GM21825 (cell line): ENCODE data around the gene CTNS.

ENCODE experiments used
- ATAC-seq: cut with Tn5 transposase; IDR thresholded peaks from one replicate; pipeline ENCODE4 v1.9.1; 2021; ENCODE audit warnings: mild to moderate bottlenecking, moderate library complexity; ENCODE audit not compliant: unreplicated experiment

CTNS gene

DNA sequence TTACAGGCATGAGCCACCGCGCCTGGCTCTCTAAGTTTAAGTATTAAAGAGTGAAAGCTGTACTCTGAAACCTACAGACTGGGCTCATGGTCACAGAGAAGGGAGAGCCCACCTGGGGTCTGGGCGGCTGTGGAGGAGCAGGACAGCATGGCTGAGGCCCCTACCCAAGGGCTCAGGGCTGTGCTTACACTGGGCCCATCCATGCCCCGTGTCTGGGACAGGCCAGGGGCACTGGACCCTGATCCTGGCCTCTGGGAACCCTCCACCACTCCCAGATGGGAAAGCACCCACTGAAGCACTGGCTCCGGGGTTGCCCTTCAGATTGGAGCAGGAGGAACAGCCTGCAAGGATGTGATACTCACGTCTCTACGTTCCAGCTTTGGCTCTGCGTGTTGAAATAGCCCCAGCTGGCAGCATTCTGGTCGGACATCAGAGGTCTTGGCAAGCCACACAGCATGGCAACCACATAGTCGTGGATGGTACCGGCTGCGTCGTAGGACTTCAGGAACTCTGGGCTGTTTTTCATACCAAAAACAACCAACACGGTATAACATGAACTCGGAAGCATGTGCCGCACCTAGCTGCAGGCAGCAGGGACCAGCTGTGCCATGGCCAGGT, 13.5 kb upstream of the CTNS start:
- no peak for ATAC-seq

DNA sequence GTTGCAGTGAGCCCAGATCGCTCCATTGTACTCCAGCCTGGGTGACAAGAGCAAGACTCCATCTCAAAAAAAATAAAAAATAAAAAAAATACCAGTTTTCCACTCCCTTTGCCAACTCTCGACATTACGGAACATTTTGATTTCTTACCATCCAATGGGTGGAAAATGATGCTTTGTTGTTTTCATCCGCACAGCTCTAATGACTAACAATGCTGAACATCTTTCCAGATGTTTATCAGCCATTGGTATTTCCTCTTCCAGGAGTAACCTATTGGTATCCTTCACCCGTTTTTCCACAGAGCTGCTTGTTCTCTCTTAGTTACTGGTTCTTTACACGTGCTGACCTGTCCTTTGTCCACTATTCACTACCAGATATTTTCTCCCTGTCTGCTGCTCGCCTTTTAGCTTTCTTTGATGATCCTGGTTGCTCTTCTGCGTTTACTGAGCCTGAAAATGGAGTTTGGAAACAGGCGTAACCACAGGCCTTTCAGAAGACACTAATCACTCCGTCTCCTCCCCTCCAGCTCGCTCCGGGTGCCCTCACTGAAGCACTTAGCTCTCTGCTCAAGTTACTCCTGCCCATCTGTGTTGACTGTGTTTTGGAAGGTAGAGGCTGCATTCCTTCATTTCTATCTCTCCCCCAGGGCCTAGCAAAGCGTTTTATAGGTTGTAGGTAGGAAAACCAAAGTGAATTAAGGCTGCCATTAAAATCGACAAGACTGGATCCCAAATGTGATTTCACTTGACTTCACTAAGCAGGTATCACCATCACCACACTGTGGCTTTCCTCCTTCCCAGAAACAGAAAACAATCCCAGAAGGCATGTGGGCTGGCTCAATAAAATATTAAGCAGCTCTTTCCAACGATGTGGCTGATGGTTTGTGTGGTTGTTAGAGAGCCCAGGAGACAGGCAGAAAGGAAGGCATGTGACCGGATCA, 9.5 kb upstream of the CTNS start:
- ATAC-seq = no peak

DNA sequence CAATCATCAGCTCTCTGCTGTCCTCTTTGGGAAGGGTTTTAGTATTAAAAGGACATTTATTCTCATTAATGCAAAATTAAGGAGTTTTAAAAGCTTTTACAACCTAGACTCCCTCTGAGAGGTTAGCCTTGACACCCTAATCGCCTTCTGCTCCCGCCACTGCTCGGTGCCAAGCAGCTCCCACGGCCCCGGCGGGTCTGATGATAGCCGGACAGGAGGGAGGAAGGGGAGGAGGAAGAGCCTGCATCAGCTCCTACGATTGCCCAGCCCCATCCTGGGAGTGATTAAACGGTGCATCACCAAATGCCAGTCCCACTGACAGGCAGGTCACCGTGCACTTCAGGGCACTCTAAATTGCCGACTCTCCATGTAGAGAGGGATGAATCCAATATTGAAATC, 8.8 kb upstream of the CTNS start:
- ATAC-seq = no peak

DNA sequence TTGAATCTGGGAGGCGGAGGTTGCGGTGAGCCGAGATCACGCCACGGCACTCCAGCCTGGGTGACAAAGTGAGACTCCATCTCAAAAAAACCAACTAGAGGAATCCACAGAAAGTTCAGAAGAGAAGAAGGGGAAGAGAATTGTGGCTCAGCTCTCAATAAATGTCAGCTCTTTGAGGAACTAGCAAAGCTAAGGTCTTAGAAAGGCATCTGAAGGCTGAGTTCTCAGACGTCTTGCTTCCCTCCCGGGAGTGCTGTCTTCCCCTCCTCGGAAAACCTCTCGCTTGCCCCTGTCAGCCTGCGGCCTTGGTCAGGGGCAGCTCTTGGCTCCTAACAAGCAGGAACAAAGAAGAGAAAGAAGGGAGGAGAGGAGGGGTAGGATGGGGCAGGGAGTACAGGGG, 5.8 kb upstream of the CTNS start:
- no peak for ATAC-seq

DNA sequence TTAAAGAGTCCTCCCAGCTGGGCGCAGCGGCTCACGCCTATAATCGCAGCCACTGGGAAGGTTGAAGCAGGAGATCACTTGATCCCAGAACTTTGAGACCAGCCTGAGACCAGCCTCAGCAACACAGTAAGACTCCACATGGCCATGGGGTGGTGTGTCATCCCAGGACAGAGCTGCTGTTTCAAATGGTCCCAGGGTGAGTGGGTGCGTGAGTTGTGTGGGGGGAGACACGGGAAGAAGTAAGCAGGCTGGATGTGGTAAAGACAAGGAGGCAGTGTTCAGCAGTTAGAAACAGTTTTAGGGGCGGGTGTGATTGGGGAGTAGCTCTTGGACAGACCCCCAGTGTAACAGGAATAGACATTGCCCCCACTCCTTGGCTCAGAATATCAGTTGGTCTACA, 4.3 kb upstream of the CTNS start:
- ATAC-seq = no peak

- no peak for ATAC-seq
Observed at GRCh38 chr17:3635474-3636153, 946 bp upstream of the CTNS start.

- ATAC-seq = peak; percentile 6
Observed at GRCh38 chr17:3636908-3637373, 381 bp downstream of the CTNS start.

- no peak for ATAC-seq
Observed at GRCh38 chr17:3639981-3640596, 3.5 kb downstream of the CTNS start.

GRCh38 chr17:3641014-3641413, 4.5 kb downstream of the CTNS start:
- no peak for ATAC-seq

- ATAC-seq = no peak
Observed at GRCh38 chr17:3641717-3642486, 5.3 kb downstream of the CTNS start.

GRCh38 chr17:3643889-3644349, 7.4 kb downstream of the CTNS start:
- ATAC-seq = no peak

DNA sequence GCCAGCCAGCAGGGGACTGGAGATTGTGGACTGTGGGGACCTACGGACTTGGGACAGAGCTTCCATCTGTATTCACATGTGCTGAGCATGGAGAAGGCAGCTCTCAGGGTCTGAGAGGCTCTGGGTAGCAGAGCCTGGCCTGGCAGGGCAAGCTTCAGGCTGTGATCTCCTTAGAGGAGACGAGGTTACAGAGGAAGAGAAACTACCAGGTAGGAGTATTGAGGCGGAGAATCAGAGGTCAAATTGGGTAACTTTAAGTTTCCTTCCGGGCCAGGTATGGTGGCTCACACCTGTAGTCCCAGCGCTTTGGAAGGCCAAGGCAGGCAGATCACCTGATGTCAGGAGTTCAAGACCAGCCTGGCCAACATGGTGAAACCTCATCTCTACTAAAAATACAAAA, 8.8 kb downstream of the CTNS start:
- no peak for ATAC-seq

- no peak for ATAC-seq
Observed at GRCh38 chr17:3647251-3647650, 10.7 kb downstream of the CTNS start.

DNA sequence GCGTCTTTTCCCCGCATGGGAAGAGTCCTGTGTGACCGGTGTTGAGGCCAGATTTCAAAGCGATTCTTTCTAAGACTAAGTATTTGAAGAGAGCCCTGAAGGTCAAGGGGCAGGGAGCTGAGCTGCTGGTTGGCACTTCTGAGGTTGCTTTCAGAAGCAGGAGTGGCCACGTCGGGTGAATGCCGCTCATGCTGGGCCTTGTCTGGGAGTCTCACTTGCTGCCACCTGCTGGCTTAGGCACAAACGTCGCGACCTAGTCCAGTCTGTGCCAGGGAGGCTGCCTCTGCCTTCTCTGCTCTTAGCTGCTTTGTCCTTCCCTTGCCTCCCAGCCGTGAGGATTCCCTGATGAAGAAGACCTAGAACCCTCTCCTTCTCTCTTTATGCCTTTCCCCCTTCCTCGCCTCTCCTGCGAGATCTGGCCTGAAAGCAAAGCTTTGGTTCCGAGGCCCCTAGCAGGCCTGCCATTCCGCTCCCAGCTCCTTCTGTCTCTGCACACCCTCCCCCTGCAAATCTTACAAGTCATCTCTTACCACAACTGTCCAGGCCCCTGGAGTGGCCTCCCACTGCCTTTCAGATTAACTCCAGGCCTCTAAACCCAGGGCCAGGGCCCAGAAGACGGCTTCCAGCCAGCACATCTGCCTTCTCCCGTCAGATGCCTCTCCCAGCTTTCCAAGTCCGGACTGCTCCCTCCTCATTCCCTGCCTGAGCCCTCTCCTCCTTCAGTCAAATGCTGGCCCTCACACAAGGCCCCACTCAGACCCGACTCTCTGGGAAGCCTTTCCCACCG, 11.4 kb downstream of the CTNS start:
- ATAC-seq = no peak

DNA sequence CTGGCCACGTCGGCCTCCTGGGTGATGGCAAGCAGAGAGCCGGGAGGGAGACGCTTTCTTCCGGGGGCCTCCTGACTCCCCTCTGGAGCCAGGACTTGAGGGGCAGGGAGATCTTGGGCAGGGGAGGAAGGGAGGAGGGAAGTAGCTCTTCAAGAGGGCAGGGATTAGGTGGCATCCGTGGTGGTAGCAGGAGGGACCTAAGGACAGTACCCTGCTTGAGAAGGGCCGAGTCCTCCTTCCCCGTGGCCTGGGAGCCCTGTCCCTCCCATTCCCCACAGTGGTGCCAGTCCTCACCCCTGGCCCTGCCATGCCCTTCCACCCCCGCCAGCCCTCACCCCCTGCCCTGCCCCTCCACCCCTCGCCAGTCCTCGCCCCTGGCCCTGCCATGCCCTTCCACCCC, 19.2 kb downstream of the CTNS start:
- no peak for ATAC-seq

DNA sequence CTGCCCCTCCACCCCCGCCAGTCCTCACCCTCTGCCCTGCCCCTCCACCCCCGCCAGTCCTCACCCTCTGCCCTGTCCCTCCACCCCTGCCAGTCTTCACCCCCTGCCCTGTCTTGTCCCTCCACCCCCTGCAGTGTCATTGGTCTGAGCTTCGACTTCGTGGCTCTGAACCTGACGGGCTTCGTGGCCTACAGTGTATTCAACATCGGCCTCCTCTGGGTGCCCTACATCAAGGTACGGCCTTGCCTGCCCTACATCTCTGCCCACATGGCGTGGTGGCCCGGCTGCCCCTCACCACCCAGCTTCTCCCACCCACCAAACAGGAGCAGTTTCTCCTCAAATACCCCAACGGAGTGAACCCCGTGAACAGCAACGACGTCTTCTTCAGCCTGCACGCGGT, 19.8 kb downstream of the CTNS start:
- no peak for ATAC-seq

DNA sequence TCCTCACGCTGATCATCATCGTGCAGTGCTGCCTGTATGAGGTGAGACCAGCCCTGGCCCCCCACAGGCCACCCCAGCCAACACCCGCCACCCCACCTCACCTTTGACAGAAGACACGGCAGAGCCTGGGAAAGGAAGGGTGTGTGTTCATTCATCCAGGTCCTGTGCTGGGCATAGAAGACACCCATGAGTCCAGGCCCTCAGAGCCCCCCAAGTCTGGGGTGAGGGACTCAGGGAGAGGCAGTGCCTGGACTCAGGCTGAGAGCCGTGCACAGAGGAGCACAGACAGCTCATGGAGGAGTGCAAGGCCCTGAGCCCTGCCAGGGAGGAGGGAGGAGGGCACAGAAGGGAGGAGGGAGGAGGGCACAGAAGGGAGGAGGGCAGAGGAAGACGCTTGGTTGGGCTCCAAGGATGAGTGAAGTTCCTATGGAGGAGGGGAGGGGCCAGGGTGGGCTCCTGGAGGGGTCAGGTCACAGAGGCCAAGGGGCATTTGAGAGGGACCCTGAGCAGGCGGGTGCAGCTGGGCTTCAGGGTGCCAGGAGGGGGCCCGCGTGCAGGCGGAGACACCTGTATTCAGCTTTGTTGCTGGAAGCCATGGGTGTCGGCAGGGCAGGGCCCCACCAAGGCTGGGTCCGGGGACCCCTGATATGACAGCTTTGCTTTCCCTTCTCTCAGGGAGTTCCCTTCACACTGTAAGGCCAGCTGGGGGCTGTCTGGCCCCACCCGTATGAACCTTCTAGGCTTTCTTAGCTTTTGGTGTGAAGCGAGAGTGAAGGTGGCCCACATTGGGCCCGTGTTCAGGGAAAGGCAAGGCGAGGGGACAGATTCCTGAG, 20.4 kb downstream of the CTNS start:
- ATAC-seq = no peak

- ATAC-seq = no peak
Observed at GRCh38 chr17:3657588-3657869, 21.0 kb downstream of the CTNS start.
